ENCODE measurements around the gene MYADML2.
A peak's percentile ranks its signal among the peaks of the same experiment; 100 is the strongest.

The MYADML2 gene

GRCh38 chr17:81907219-81908145 lies 39.6 kb downstream of the MYADML2 start:
- Histone ChIP-seq H2BK15ac (replicated peaks; ENCODE audit: low read depth) (no peak overlapping the region), H2BK5ac (ENCODE audit: low read length) (no peak overlapping the region), H4K5ac (ENCODE audit: low read length) (no peak overlapping the region), H3K9ac (ENCODE audit: low read length) (no peak overlapping the region), H2AK5ac (ENCODE audit: low read length) (no peak overlapping the region), H3K4ac (ENCODE audit: low read depth, low read length) (no peak overlapping the region), H3K27me3 (ENCODE audit: insufficient read depth, low read length, poor library complexity) (no peaks in the 10 kb centered on the region), H3K23ac (ENCODE audit: low read length) (no peak overlapping the region), H3K4me1 (ENCODE audit: control insufficient read depth, low read depth, low read length) (peaks cover 3% of the 10 kb centered on the region), H3K4me2 (ENCODE audit: low read length) (no peak overlapping the region), H2BK120ac (ENCODE audit: low read depth, low read length) (no peak overlapping the region), H3K27ac (ENCODE audit: low read depth, low read length) (no peak overlapping the region), H3K56ac (ENCODE audit: low read length) (no peak overlapping the region), H4K8ac (ENCODE audit: low read depth, low read length) (no peak overlapping the region), H3K4me3 (ENCODE audit: low read length) (no peak overlapping the region), H3K79me2 (ENCODE audit: control insufficient read depth, insufficient read depth, low read length) (peaks cover 2% of the 10 kb centered on the region), H3K36me3 (ENCODE audit: control insufficient read depth, insufficient read depth, low read length) (no peaks in the 10 kb centered on the region), H3K79me1 (ENCODE audit: low read length) (peaks cover 3% of the 10 kb centered on the region), H3K18ac (ENCODE audit: low read length) (no peak overlapping the region)
- no peak for DNase-seq
- no CpG with 5 or more reads among the region's 26 CpGs for WGBS (ENCODE audit: extremely low coverage, insufficient coverage, low lambda C conversion rate)

- no peak overlapping the region for H3K4me2 ChIP-seq (ENCODE audit: low read length)
- H3K4ac ChIP-seq (ENCODE audit: low read depth, low read length) = no peak overlapping the region
- no peak overlapping the region for H2BK5ac ChIP-seq (ENCODE audit: low read length)
- H3K79me1 ChIP-seq (ENCODE audit: low read length) = peaks cover 3% of the 10 kb centered on the region
- no peak overlapping the region for H4K5ac ChIP-seq (ENCODE audit: low read length)
- no peak overlapping the region for H3K27ac ChIP-seq (ENCODE audit: low read depth, low read length)
- no peak overlapping the region for H3K4me3 ChIP-seq (ENCODE audit: low read length)
- no peak overlapping the region for H2BK120ac ChIP-seq (ENCODE audit: low read depth, low read length)
- no peak overlapping the region for H3K18ac ChIP-seq (ENCODE audit: low read length)
- no peak overlapping the region for H3K23ac ChIP-seq (ENCODE audit: low read length)
- H3K9ac ChIP-seq (ENCODE audit: low read length) = no peak overlapping the region
- H3K79me2 ChIP-seq (ENCODE audit: control insufficient read depth, insufficient read depth, low read length) = peaks cover 2% of the 10 kb centered on the region
- no peaks in the 10 kb centered on the region for H3K27me3 ChIP-seq (ENCODE audit: insufficient read depth, low read length, poor library complexity)
- no peak overlapping the region for H3K56ac ChIP-seq (ENCODE audit: low read length)
- no peak overlapping the region for H2BK15ac ChIP-seq (replicated peaks; ENCODE audit: low read depth)
- no peak overlapping the region for H2AK5ac ChIP-seq (ENCODE audit: low read length)
- DNase-seq = peak; percentile 47
- WGBS (ENCODE audit: extremely low coverage, insufficient coverage, low lambda C conversion rate) = no CpG with 5 or more reads among the region's 15 CpGs
- H3K36me3 ChIP-seq (ENCODE audit: control insufficient read depth, insufficient read depth, low read length) = no peaks in the 10 kb centered on the region
- peaks cover 3% of the 10 kb centered on the region for H3K4me1 ChIP-seq (ENCODE audit: control insufficient read depth, low read depth, low read length)
- H4K8ac ChIP-seq (ENCODE audit: low read depth, low read length) = no peak overlapping the region
These were observed 40.4 kb downstream of the MYADML2 start for GRCh38 chr17:81906476-81907218.

GRCh38 chr17:81905993-81906392 lies 41.0 kb downstream of the MYADML2 start:
- peaks cover 3% of the 10 kb centered on the region for H3K79me1 ChIP-seq (ENCODE audit: low read length)
- H3K4me3 ChIP-seq (ENCODE audit: low read length) = no peak overlapping the region
- H4K8ac ChIP-seq (ENCODE audit: low read depth, low read length) = no peak overlapping the region
- H3K4me1 ChIP-seq (ENCODE audit: control insufficient read depth, low read depth, low read length) = peaks cover 3% of the 10 kb centered on the region
- H3K4ac ChIP-seq (ENCODE audit: low read depth, low read length) = no peak overlapping the region
- no peak overlapping the region for H3K27ac ChIP-seq (ENCODE audit: low read depth, low read length)
- no peak overlapping the region for H3K56ac ChIP-seq (ENCODE audit: low read length)
- no peak overlapping the region for H4K5ac ChIP-seq (ENCODE audit: low read length)
- no peak overlapping the region for H2AK5ac ChIP-seq (ENCODE audit: low read length)
- no peak overlapping the region for H2BK5ac ChIP-seq (ENCODE audit: low read length)
- H3K23ac ChIP-seq (ENCODE audit: low read length) = no peak overlapping the region
- H2BK120ac ChIP-seq (ENCODE audit: low read depth, low read length) = no peak overlapping the region
- H3K4me2 ChIP-seq (ENCODE audit: low read length) = no peak overlapping the region
- H2BK15ac ChIP-seq (replicated peaks; ENCODE audit: low read depth) = no peak overlapping the region
- peaks cover 2% of the 10 kb centered on the region for H3K79me2 ChIP-seq (ENCODE audit: control insufficient read depth, insufficient read depth, low read length)
- WGBS (ENCODE audit: extremely low coverage, insufficient coverage, low lambda C conversion rate) = no CpG with 5 or more reads among the region's 10 CpGs
- no peak overlapping the region for H3K9ac ChIP-seq (ENCODE audit: low read length)
- H3K27me3 ChIP-seq (ENCODE audit: insufficient read depth, low read length, poor library complexity) = no peaks in the 10 kb centered on the region
- H3K36me3 ChIP-seq (ENCODE audit: control insufficient read depth, insufficient read depth, low read length) = no peaks in the 10 kb centered on the region
- H3K18ac ChIP-seq (ENCODE audit: low read length) = no peak overlapping the region
- DNase-seq = no peak

GRCh38 chr17:81905424-81905875 lies 41.6 kb downstream of the MYADML2 start:
- Histone ChIP-seq H2BK15ac (replicated peaks; ENCODE audit: low read depth) (no peak overlapping the region), H2AK5ac (ENCODE audit: low read length) (no peak overlapping the region), H4K5ac (ENCODE audit: low read length) (no peak overlapping the region), H3K79me2 (ENCODE audit: control insufficient read depth, insufficient read depth, low read length) (peaks cover 2% of the 10 kb centered on the region), H3K36me3 (ENCODE audit: control insufficient read depth, insufficient read depth, low read length) (no peaks in the 10 kb centered on the region), H3K23ac (ENCODE audit: low read length) (no peak overlapping the region), H3K18ac (ENCODE audit: low read length) (no peak overlapping the region), H4K8ac (ENCODE audit: low read depth, low read length) (no peak overlapping the region), H3K4me1 (ENCODE audit: control insufficient read depth, low read depth, low read length) (peaks cover 3% of the 10 kb centered on the region), H3K4me2 (ENCODE audit: low read length) (no peak overlapping the region), H3K79me1 (ENCODE audit: low read length) (peaks cover 3% of the 10 kb centered on the region), H3K9ac (ENCODE audit: low read length) (no peak overlapping the region), H3K56ac (ENCODE audit: low read length) (no peak overlapping the region), H3K27me3 (ENCODE audit: insufficient read depth, low read length, poor library complexity) (no peaks in the 10 kb centered on the region), H3K4me3 (ENCODE audit: low read length) (no peak overlapping the region), H3K4ac (ENCODE audit: low read depth, low read length) (no peak overlapping the region), H3K27ac (ENCODE audit: low read depth, low read length) (no peak overlapping the region), H2BK5ac (ENCODE audit: low read length) (no peak overlapping the region), H2BK120ac (ENCODE audit: low read depth, low read length) (no peak overlapping the region)
- WGBS (ENCODE audit: extremely low coverage, insufficient coverage, low lambda C conversion rate) = no CpG with 5 or more reads among the region's 16 CpGs
- DNase-seq = no peak

GRCh38 chr17:81904600-81905423 lies 42.2 kb downstream of the MYADML2 start:
- Histone ChIP-seq H2AK5ac (ENCODE audit: low read length) (no peak overlapping the region), H3K18ac (ENCODE audit: low read length) (no peak overlapping the region), H3K4me1 (ENCODE audit: control insufficient read depth, low read depth, low read length) (no peaks in the 10 kb centered on the region), H4K8ac (ENCODE audit: low read depth, low read length) (no peak overlapping the region), H3K56ac (ENCODE audit: low read length) (no peak overlapping the region), H3K27ac (ENCODE audit: low read depth, low read length) (no peak overlapping the region), H3K27me3 (ENCODE audit: insufficient read depth, low read length, poor library complexity) (no peaks in the 10 kb centered on the region), H3K36me3 (ENCODE audit: control insufficient read depth, insufficient read depth, low read length) (no peaks in the 10 kb centered on the region), H3K79me2 (ENCODE audit: control insufficient read depth, insufficient read depth, low read length) (no peaks in the 10 kb centered on the region), H3K79me1 (ENCODE audit: low read length) (no peaks in the 10 kb centered on the region), H3K4me2 (ENCODE audit: low read length) (no peak overlapping the region), H2BK15ac (replicated peaks; ENCODE audit: low read depth) (no peak overlapping the region), H2BK5ac (ENCODE audit: low read length) (no peak overlapping the region), H3K4ac (ENCODE audit: low read depth, low read length) (no peak overlapping the region), H4K5ac (ENCODE audit: low read length) (no peak overlapping the region), H3K4me3 (ENCODE audit: low read length) (no peak overlapping the region), H2BK120ac (ENCODE audit: low read depth, low read length) (no peak overlapping the region), H3K23ac (ENCODE audit: low read length) (no peak overlapping the region), H3K9ac (ENCODE audit: low read length) (no peak overlapping the region)
- no peak for DNase-seq
- WGBS (ENCODE audit: extremely low coverage, insufficient coverage, low lambda C conversion rate) = no CpG with 5 or more reads among the region's 28 CpGs
